ENCODE results near the gene MGAT4C. TPM values are rescaled to one million over a fixed set of nuclear protein-coding genes. Genes with fewer than 3 reads are reported as not detected.

MGAT4C gene
- total and polyA plus RNA-seq, 2 donors (not counting 3 experiments of a cell fraction or from before 2014, with no cell fraction given), result not detected

GRCh38 chr12:86172913-86173443, 83.2 kb downstream of the MGAT4C start:
- dilution Hi-C loops (cut with MboI; ENCODE audit: extremely low pct_ligation_motif_present, low sequenced_read_pairs), result no loop called here
- no peak for DNase-seq (ENCODE audit: low read depth, low spot score)
- Histone ChIP-seq H3K9ac (replicated peaks; ENCODE audit: extremely low read depth, insufficient read depth, low read length) (no peak overlapping the region), H3K4me3 (replicated peaks in 1 of 3; ENCODE audit: insufficient read depth in 1 of 3, low read depth in 1 of 3, low read length in 3 of 3) (no peak overlapping the region), H3K79me2 (ENCODE audit: control insufficient read depth, insufficient read depth, low read length) (no peaks in the 10 kb centered on the region), H4K20me1 (replicated peaks; ENCODE audit: control insufficient read depth, extremely low read depth, insufficient read depth, low read length) (no peaks in the 10 kb centered on the region), H3K4me1 (ENCODE audit: control insufficient read depth, extremely low read depth, insufficient read depth, low read length) (no peaks in the 10 kb centered on the region), H3K27me3 (ENCODE audit: control insufficient read depth in 2 of 2, insufficient read depth in 2 of 2, low read length in 2 of 2) (no peaks in the 10 kb centered on the region), H2AFZ (ENCODE audit: low read depth, low read length) (no peak overlapping the region), H3K27ac (ENCODE audit: insufficient read depth, low read depth, low read length) (no peak overlapping the region), H3K9me1 (replicated peaks; ENCODE audit: control insufficient read depth, extremely low read depth, insufficient read depth, low read length) (no peaks in the 10 kb centered on the region), H3K9me3 (replicated peaks; ENCODE audit: control insufficient read depth, insufficient read depth, low read length) (no peaks in the 10 kb centered on the region), H3K36me3 (ENCODE audit: control insufficient read depth in 2 of 2, extremely low read depth in 1 of 2, insufficient read depth in 2 of 2, low read length in 2 of 2) (no peaks in the 10 kb centered on the region), H3K4me2 (ENCODE audit: insufficient read depth, low read length) (no peak overlapping the region)
- no peak for FAIRE-seq
- no TSS peak for BruUV-seq (replicated peaks)
- intact Hi-C loops (cut with micrococcal nuclease), result no loop called here
- POLR2A ChIA-PET, result no interaction called here
- CTCF ChIA-PET, result interaction anchor here (2.5 kb wide), 1 partner anchor 14 kb away, joined by 8 read pairs; no protein-coding TSS in a partner anchor
- TF ChIP-seq MAX (IDR thresholded peaks at IDR 0.05; ENCODE audit: insufficient read depth, insufficient read length) (no peak), GATA2 (IDR thresholded peaks at IDR 0.05; ENCODE audit: insufficient read depth, insufficient read length, low read depth, low read length) (no peak), MYC (IDR thresholded peaks at IDR 0.05; ENCODE audit: low read depth, low read length) (no peak), EZH2 (IDR thresholded peaks at IDR 0.05; ENCODE audit: borderline replicate concordance, low read depth, low read length, severe bottlenecking) (no peak), JUN (IDR thresholded peaks at IDR 0.05; ENCODE audit: borderline replicate concordance, insufficient read depth, insufficient read length, low read depth) (no peak), FOS (IDR thresholded peaks at IDR 0.05; ENCODE audit: borderline replicate concordance, insufficient read depth, low read length) (no peak), CTCF (IDR thresholded peaks at IDR 0.05; ENCODE audit: extremely low read depth in 1 of 2, insufficient read depth in 1 of 2, low read depth in 1 of 2, low read length in 2 of 2) (no peak), POLR2AphosphoS5 (IDR thresholded peaks at IDR 0.05; ENCODE audit: insufficient read depth, low read depth, low read length) (no peak), POLR2A (IDR thresholded peaks at IDR 0.05; ENCODE audit: low read depth, low read length) (no peak)

Measured in endothelial cell of umbilical vein (primary cell).